Activated CD4-positive, alpha-beta T cell treated with anti-CD3 and anti-CD28 coated beads for 36 hours (primary cell): Measurements from ENCODE around the gene PSG6. TPM values are rescaled to one million over a fixed set of nuclear protein-coding genes. Genes with fewer than 3 reads are reported as not detected.
"Not testable (repeated sequence)": the region's sequence is repeated elsewhere in the genome, so short reads cannot be mapped to it uniquely, and the experiment has no call there.

Source experiments
- ATAC-seq: fragments of 200-7000 bp; cut with Tn5 transposase; one replicate; pipeline ENCODE4 v1.10.0; 2021; ENCODE audit warnings: mild to moderate bottlenecking, moderate library complexity
- CTCF ChIA-PET: fragments of 350-600 bp; sonication (Branson Sonifier 250); formaldehyde crosslinking; loops from one replicate; lab custom pipeline; 2021; ENCODE audit warnings: antibody characterized with exemption; lab: Charles Lee
- POLR2A ChIA-PET: fragments of 350-600 bp; sonication (Branson Sonifier 250); formaldehyde crosslinking; loops from one replicate; lab custom pipeline; 2021; ENCODE audit warnings: antibody characterized with exemption, inconsistent platforms; lab: Charles Lee
- DNase-seq: peaks from one replicate; pipeline ENCODE4 v3.0.0-alpha.2; 2020
- H3K27ac Mint-ChIP-seq: one replicate; pipeline ENCODE4 v1.8.0; 2021; ENCODE audit warnings: mixed read lengths
- H3K27me3 Mint-ChIP-seq: one replicate; pipeline ENCODE4 v1.8.0; 2021; ENCODE audit warnings: mixed read lengths
- H3K36me3 Mint-ChIP-seq: one replicate; pipeline ENCODE4 v1.8.0; 2021; ENCODE audit warnings: low read depth, mixed read lengths
- H3K4me1 Mint-ChIP-seq: one replicate; pipeline ENCODE4 v1.8.0; 2021; ENCODE audit warnings: mixed read lengths
- H3K4me3 Mint-ChIP-seq: one replicate; pipeline ENCODE4 v1.8.0; 2021; ENCODE audit warnings: mild to moderate bottlenecking, moderate library complexity, mixed read lengths
- H3K9me3 Mint-ChIP-seq: one replicate; pipeline ENCODE4 v1.8.0; 2021; ENCODE audit warnings: low read depth, mixed read lengths
- intact Hi-C, 2 experiments: fragments of 100-400 bp; cut with DNase I in 1 of 2; cut with micrococcal nuclease in 1 of 2; formaldehyde crosslinking; loops; one replicate each; pipeline versions ENCODE4 v1.14.2 to v1.15.1; 2022 to 2024; cut with DNase I, micrococcal nuclease
- total RNA-seq, 2 experiments: library from RNA; stranded (reverse); gene quantifications; one replicate each; pipeline ENCODE4 v1.2.3, GENCODE V29; 2021

Gene PSG6
- total RNA-seq, 2 experiments from 2014 or later = not detected

- H3K4me3 Mint-ChIP-seq, H3K27ac Mint-ChIP-seq, intact Hi-C loops, DNase-seq, H3K36me3 Mint-ChIP-seq, H3K9me3 Mint-ChIP-seq, H3K27me3 Mint-ChIP-seq, H3K4me1 Mint-ChIP-seq, ATAC-seq: not testable (repeated sequence)
- ChIA-PET POLR2A (interaction anchor here (0.6 kb wide), 1 partner anchor 582 kb away, joined by 3 read pairs; no protein-coding TSS in a partner anchor), CTCF (interaction anchor here (0.7 kb wide), 1 partner anchor 18 kb away, joined by 3 read pairs; no protein-coding TSS in a partner anchor)
Measured at GRCh38 chr19:42900561-42900960, 17.1 kb downstream of the PSG6 start.

GRCh38 chr19:42899674-42900073 is 18.0 kb downstream of the PSG6 start:
- ATAC-seq, CTCF ChIA-PET, H3K27me3 Mint-ChIP-seq, H3K9me3 Mint-ChIP-seq, DNase-seq, H3K36me3 Mint-ChIP-seq, POLR2A ChIA-PET, H3K27ac Mint-ChIP-seq, intact Hi-C loops, H3K4me3 Mint-ChIP-seq, H3K4me1 Mint-ChIP-seq: not testable (repeated sequence)

DNA sequence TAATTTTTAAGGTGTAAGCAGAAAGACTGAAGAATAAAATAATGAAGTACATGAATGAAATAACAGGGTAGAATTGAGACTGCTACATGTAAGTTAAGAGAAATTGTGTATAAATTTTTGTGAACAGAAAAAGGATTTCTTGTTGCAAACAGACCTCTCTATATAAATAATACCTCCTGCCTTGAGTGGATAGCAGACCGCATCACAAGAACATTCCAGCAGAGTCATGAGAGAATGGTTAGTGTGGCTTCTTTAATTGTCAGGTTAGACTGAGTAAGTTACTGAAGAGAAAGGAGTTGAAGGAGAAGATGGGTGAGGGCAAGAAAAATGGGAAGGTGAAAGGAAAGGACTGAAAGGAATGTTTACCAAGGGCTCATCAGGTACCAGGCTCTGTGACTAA is 18.6 kb downstream of the PSG6 start:
- H3K4me3 Mint-ChIP-seq, H3K27ac Mint-ChIP-seq, H3K4me1 Mint-ChIP-seq, DNase-seq, H3K9me3 Mint-ChIP-seq, POLR2A ChIA-PET, ATAC-seq, intact Hi-C loops, CTCF ChIA-PET, H3K36me3 Mint-ChIP-seq, H3K27me3 Mint-ChIP-seq: not testable (repeated sequence)

GRCh38 chr19:42898656-42899055 is 19.0 kb downstream of the PSG6 start:
- H3K27ac Mint-ChIP-seq, ATAC-seq, H3K4me3 Mint-ChIP-seq, DNase-seq, CTCF ChIA-PET, H3K4me1 Mint-ChIP-seq, H3K9me3 Mint-ChIP-seq, POLR2A ChIA-PET, H3K27me3 Mint-ChIP-seq, intact Hi-C loops, H3K36me3 Mint-ChIP-seq: not testable (repeated sequence)

GRCh38 chr19:42897729-42898128 is 20.0 kb downstream of the PSG6 start:
- H3K9me3 Mint-ChIP-seq, H3K36me3 Mint-ChIP-seq, H3K27me3 Mint-ChIP-seq, H3K27ac Mint-ChIP-seq, DNase-seq, H3K4me1 Mint-ChIP-seq, H3K4me3 Mint-ChIP-seq, POLR2A ChIA-PET, ATAC-seq, CTCF ChIA-PET, intact Hi-C loops: not testable (repeated sequence)

DNA sequence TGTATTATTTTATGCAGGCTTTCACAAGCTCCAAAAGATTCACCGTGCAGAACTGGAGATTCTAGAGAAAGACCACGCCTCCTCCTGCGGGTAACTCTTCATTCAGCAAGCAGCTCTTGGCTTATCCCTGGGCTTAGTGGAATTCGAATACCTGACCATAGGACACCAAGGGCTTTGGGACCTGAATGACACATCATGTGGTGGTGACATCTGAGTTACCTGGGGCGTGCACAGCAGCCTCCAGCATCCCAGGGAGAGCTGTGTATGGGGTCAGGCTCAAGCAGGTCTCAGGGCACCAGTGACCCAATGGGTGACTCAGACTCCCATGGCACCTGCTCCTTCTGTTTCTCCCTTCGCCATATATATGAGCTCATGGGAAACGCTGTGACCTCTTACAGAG is 27.2 kb downstream of the PSG6 start:
- peaks cover 11% of the 10 kb centered on the region for H3K9me3 Mint-ChIP-seq
- H3K4me1 Mint-ChIP-seq, H3K27me3 Mint-ChIP-seq, ATAC-seq, intact Hi-C loops, H3K4me3 Mint-ChIP-seq, DNase-seq, H3K27ac Mint-ChIP-seq, POLR2A ChIA-PET, CTCF ChIA-PET, H3K36me3 Mint-ChIP-seq: not testable (repeated sequence)

GRCh38 chr19:42887876-42888445 is 29.7 kb downstream of the PSG6 start:
- H3K4me1 Mint-ChIP-seq, DNase-seq, H3K27ac Mint-ChIP-seq, H3K4me3 Mint-ChIP-seq, H3K36me3 Mint-ChIP-seq, CTCF ChIA-PET, POLR2A ChIA-PET, H3K9me3 Mint-ChIP-seq, ATAC-seq: not testable (repeated sequence)
- intact Hi-C loops = loop anchor here in 1 of 2 experiments (10.0 kb wide), 1 partner anchor 203 kb away; no protein-coding TSS in a partner anchor
- peaks cover 26% of the 10 kb centered on the region for H3K27me3 Mint-ChIP-seq

DNA sequence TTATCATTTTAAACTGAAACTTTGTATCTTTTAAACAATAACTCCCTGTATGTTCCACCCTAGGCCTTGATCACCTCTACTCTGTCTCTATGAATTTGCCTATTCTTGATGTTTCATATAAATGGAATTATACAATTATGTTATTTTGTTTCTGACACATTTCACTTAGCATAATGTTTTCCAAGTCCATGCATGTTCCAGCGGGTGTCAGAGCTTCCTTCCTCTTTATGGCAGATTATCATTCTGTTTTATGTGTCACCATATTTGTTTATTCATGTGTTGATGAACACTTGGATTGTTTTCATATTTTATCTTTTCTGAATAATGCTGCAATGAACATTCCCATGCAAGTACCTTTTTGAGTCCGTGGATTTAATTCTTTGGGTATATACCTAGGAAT is 35.0 kb downstream of the PSG6 start:
- H3K4me3 Mint-ChIP-seq, H3K27ac Mint-ChIP-seq, H3K9me3 Mint-ChIP-seq, H3K36me3 Mint-ChIP-seq, H3K4me1 Mint-ChIP-seq, DNase-seq, POLR2A ChIA-PET, ATAC-seq, CTCF ChIA-PET: not testable (repeated sequence)
- intact Hi-C loops = loop anchor here in 1 of 2 experiments (10.0 kb wide), 1 partner anchor 198 kb away; no protein-coding TSS in a partner anchor
- H3K27me3 Mint-ChIP-seq = peaks cover 35% of the 10 kb centered on the region

- H3K36me3 Mint-ChIP-seq, H3K4me3 Mint-ChIP-seq, H3K9me3 Mint-ChIP-seq, POLR2A ChIA-PET, ATAC-seq, DNase-seq, CTCF ChIA-PET, H3K4me1 Mint-ChIP-seq, H3K27ac Mint-ChIP-seq: not testable (repeated sequence)
- intact Hi-C loops = loop anchor here in 1 of 2 experiments (10.0 kb wide), 1 partner anchor 197 kb away; no protein-coding TSS in a partner anchor
- peaks cover 35% of the 10 kb centered on the region for H3K27me3 Mint-ChIP-seq
Measured at GRCh38 chr19:42882010-42882409, 35.7 kb downstream of the PSG6 start.

- ATAC-seq, H3K9me3 Mint-ChIP-seq, DNase-seq, H3K4me1 Mint-ChIP-seq, H3K36me3 Mint-ChIP-seq, CTCF ChIA-PET, H3K27ac Mint-ChIP-seq, POLR2A ChIA-PET, H3K4me3 Mint-ChIP-seq: not testable (repeated sequence)
- peaks cover 34% of the 10 kb centered on the region for H3K27me3 Mint-ChIP-seq
- intact Hi-C loops = loop anchor here in 1 of 2 experiments (10.0 kb wide), 1 partner anchor 196 kb away; no protein-coding TSS in a partner anchor
Measured at GRCh38 chr19:42881279-42881678, 36.4 kb downstream of the PSG6 start.

- POLR2A ChIA-PET, DNase-seq, H3K36me3 Mint-ChIP-seq, H3K4me1 Mint-ChIP-seq, H3K27ac Mint-ChIP-seq, ATAC-seq, H3K4me3 Mint-ChIP-seq, H3K9me3 Mint-ChIP-seq: not testable (repeated sequence)
- intact Hi-C loops = loop anchor here in 1 of 2 experiments (10.0 kb wide), 1 partner anchor 196 kb away; no protein-coding TSS in a partner anchor
- H3K27me3 Mint-ChIP-seq = peaks cover 27% of the 10 kb centered on the region
- CTCF ChIA-PET = interaction anchor here (0.6 kb wide), 1 partner anchor 629 kb away, joined by 3 read pairs; no protein-coding TSS in a partner anchor
Measured at GRCh38 chr19:42880621-42881020, 37.1 kb downstream of the PSG6 start.

DNA sequence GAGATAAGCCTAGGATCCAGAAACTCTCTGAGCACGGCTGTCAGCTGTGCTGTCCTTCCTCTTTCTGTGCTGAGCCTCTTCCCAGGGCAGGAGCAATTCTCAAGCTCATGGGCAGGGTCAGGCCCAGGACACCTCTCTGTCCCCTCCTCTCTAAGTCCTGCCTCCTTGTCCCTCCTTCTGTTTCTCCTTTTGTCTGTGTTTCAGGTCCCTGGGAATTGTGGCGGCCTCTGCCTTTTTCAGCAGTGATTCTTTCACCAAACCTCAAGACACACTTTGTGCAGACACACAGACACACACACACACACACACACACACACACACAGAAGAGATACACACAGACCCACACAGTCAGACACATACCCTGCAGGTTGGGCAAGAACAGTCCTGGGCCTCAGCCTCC is 38.1 kb downstream of the PSG6 start, which contains the start of gene PSG1:
PSG1 (minus strand) TSS at position 101 of the 400 bp plus-strand sequence. CDS start 132 bp downstream, outside the sequence.
- no peak for ATAC-seq
- Mint-ChIP-seq H3K4me1 (no peaks in the 10 kb centered on the region), H3K27me3 (peaks cover 21% of the 10 kb centered on the region), H3K9me3 (no peaks in the 10 kb centered on the region), H3K36me3 (no peaks in the 10 kb centered on the region), H3K27ac (no peak within 1 kb of the TSS), H3K4me3 (no peak within 1 kb of the TSS)
- no peak for DNase-seq
- intact Hi-C loops = loop anchor here in 1 of 2 experiments (10.0 kb wide), 1 partner anchor 195 kb away; no protein-coding TSS in a partner anchor
- CTCF ChIA-PET = interaction anchor here (1.0 kb wide), 1 partner anchor 187 kb away, joined by 3 read pairs; no protein-coding TSS in a partner anchor
- POLR2A ChIA-PET = no interaction called here
